Retinal pigment epithelial cell (primary cell): ENCODE measurements around the gene CCDC15.

Source experiments
- DNase-seq: peaks from one replicate; pipeline ENCODE4 v3.0.0-alpha.2; 2010; ENCODE audit warnings: low read depth
- H3K4me3 ChIP-seq: 2 replicates; pipeline ENCODE4 v1.5.1; 2011; ENCODE audit warnings: mild to moderate bottlenecking, low read length, control low read depth, moderate library complexity
- CTCF ChIP-seq: conservative IDR thresholded peaks from 2 replicates; pipeline ENCODE4 v1.5.1; 2011; ENCODE audit warnings: low read depth, low read length, control low read depth, inconsistent platforms

The CCDC15 gene

GRCh38 chr11:124942466-124943253, 11.3 kb upstream of the CCDC15 start:
- TF ChIP-seq CTCF: no peak
- H3K4me3 ChIP-seq: no peak overlapping the region
- no peak for DNase-seq

- no peak for DNase-seq
- no peak overlapping the region for H3K4me3 ChIP-seq
- TF ChIP-seq CTCF: no peak
Measured at GRCh38 chr11:124943254-124943616, 10.8 kb upstream of the CCDC15 start.

GRCh38 chr11:124943741-124944140, 10.3 kb upstream of the CCDC15 start:
- H3K4me3 ChIP-seq: no peak overlapping the region
- no peak for DNase-seq
- no peak for TF ChIP-seq CTCF

- H3K4me3 ChIP-seq: no peak overlapping the region
- no peak for DNase-seq
- no peak for TF ChIP-seq CTCF
Measured at GRCh38 chr11:124944565-124944964, 9.4 kb upstream of the CCDC15 start.

GRCh38 chr11:124945826-124946225, 8.2 kb upstream of the CCDC15 start:
- H3K4me3 ChIP-seq: no peak overlapping the region
- no peak for TF ChIP-seq CTCF
- DNase-seq: no peak

GRCh38 chr11:124946735-124947141, 7.3 kb upstream of the CCDC15 start:
- no peak overlapping the region for H3K4me3 ChIP-seq
- DNase-seq: no peak
- no peak for TF ChIP-seq CTCF

GRCh38 chr11:124950601-124951330, 3.2 kb upstream of the CCDC15 start:
- no peak for DNase-seq
- TF ChIP-seq CTCF: no peak
- no peak overlapping the region for H3K4me3 ChIP-seq
